HEK293T (cell line): Measurements from ENCODE around the gene APBA1.

Source experiments
- FOXM1 ChIP-seq: fragments of 450-650 bp; IDR thresholded peaks from 2 replicates; pipeline ENCODE4 v1.6.1; 2017; ENCODE audit warnings: mild to moderate bottlenecking, borderline replicate concordance
- LEF1 ChIP-seq: fragments of 450-650 bp; IDR thresholded peaks from 2 replicates; pipeline ENCODE4 v1.6.1; 2017; ENCODE audit warnings: mild to moderate bottlenecking, borderline replicate concordance
- SP1 ChIP-seq: fragments of 450-650 bp; IDR thresholded peaks from 2 replicates; pipeline ENCODE4 v1.6.1; 2017
- SUZ12 ChIP-seq: fragments of 450-650 bp; IDR thresholded peaks from 2 replicates; pipeline ENCODE4 v1.6.1; 2016; ENCODE audit warnings: mild to moderate bottlenecking
- ZNF384 ChIP-seq: fragments of 450-650 bp; IDR thresholded peaks from 2 replicates; pipeline ENCODE4 v1.6.1; 2016

GRCh38 chr9:69385581-69386033 is 286.6 kb downstream of the APBA1 start:
- no peak for TF ChIP-seq FOXM1
- no peak for TF ChIP-seq ZNF384
- no peak for TF ChIP-seq SUZ12
- TF ChIP-seq SP1, result no peak
- TF ChIP-seq LEF1, result no peak
